ENCODE measurements around the gene USP7. TPM values are rescaled to one million over a fixed set of nuclear protein-coding genes. Genes with fewer than 3 reads are reported as not detected.

The USP7 gene
- polyA plus RNA-seq, 1 donor (not counting 4 experiments of a cell fraction or from before 2014, with no cell fraction given): 63.4 TPM

GRCh38 chr16:8957063-8957397 is 6.7 kb downstream of the USP7 start:
- dilution Hi-C loops (cut with MboI; ENCODE audit: extremely low pct_ligation_motif_present, low sequenced_read_pairs): no loop called here
- H3K27ac ChIP-seq (ENCODE audit: control insufficient read depth, insufficient read depth, low read length): no peak overlapping the region

GRCh38 chr16:8956265-8957062 is 7.2 kb downstream of the USP7 start:
- H3K4me3 ChIP-seq (ENCODE audit: control insufficient read depth in 2 of 3, extremely low read depth in 1 of 3, insufficient read depth in 2 of 3, low read depth in 1 of 3, low read length in 3 of 3): no peak overlapping the region
- peaks cover 95% of the 10 kb centered on the region for H3K79me2 ChIP-seq (ENCODE audit: control insufficient read depth, insufficient read depth, low read length)
- H2AFZ ChIP-seq (ENCODE audit: control insufficient read depth, low read length): no peak overlapping the region
- no peaks in the 10 kb centered on the region for H3K9me3 ChIP-seq (ENCODE audit: control insufficient read depth, low read depth, low read length)
- TF ChIP-seq CTCF (optimal IDR thresholded peaks at IDR 0.05 in 1 of 3, IDR thresholded peaks at IDR 0.05 in 1 of 3, conservative IDR thresholded peaks at IDR 0.05 in 1 of 3; ENCODE audit: extremely low read depth in 1 of 3, insufficient read depth in 2 of 3, low read length in 3 of 3): no peak
- no peak for TF ChIP-seq EZH2 (IDR thresholded peaks at IDR 0.05; ENCODE audit: low read length)
- H3K9ac ChIP-seq (ENCODE audit: control insufficient read depth, extremely low read depth, insufficient read depth, low read length): no peak overlapping the region
- H3K9me1 ChIP-seq (ENCODE audit: control insufficient read depth, extremely low read depth, insufficient read depth, low read length): peaks cover 14% of the 10 kb centered on the region
- H3K27ac ChIP-seq (ENCODE audit: control insufficient read depth, insufficient read depth, low read length): no peak overlapping the region
- FAIRE-seq: no peak
- H3K4me1 ChIP-seq (ENCODE audit: control insufficient read depth, extremely low read depth, insufficient read depth, low read length): peaks cover 42% of the 10 kb centered on the region
- H3K36me3 ChIP-seq (ENCODE audit: control insufficient read depth in 2 of 2, extremely low read depth in 1 of 2, insufficient read depth in 2 of 2, low read length in 2 of 2): no peaks in the 10 kb centered on the region
- no peak overlapping the region for H3K4me2 ChIP-seq (ENCODE audit: control insufficient read depth, extremely low read depth, insufficient read depth, low read depth, low read length)
- dilution Hi-C loops (cut with MboI; ENCODE audit: extremely low pct_ligation_motif_present, low sequenced_read_pairs): no loop called here
- H4K20me1 ChIP-seq (ENCODE audit: control insufficient read depth, extremely low read depth, insufficient read depth, low read length): peaks cover 60% of the 10 kb centered on the region
- no peaks in the 10 kb centered on the region for H3K27me3 ChIP-seq (ENCODE audit: control insufficient read depth, extremely low read depth, insufficient read depth, low read length)
- DNase-seq (ENCODE audit: low read depth, low spot score): no peak

More at GRCh38 chr16:8957063-8957397, 6.7 kb downstream of the USP7 start:
- no peak for DNase-seq (ENCODE audit: low read depth, low spot score)
- no peak overlapping the region for H3K4me3 ChIP-seq (ENCODE audit: control insufficient read depth in 2 of 3, extremely low read depth in 1 of 3, insufficient read depth in 2 of 3, low read depth in 1 of 3, low read length in 3 of 3)
- H3K36me3 ChIP-seq (ENCODE audit: control insufficient read depth in 2 of 2, extremely low read depth in 1 of 2, insufficient read depth in 2 of 2, low read length in 2 of 2): peaks cover 0 to under 1% of the 10 kb centered on the region in 2 experiments
- H3K79me2 ChIP-seq (ENCODE audit: control insufficient read depth, insufficient read depth, low read length): peaks cover 95% of the 10 kb centered on the region
- H3K27me3 ChIP-seq (ENCODE audit: control insufficient read depth, extremely low read depth, insufficient read depth, low read length): no peaks in the 10 kb centered on the region
- TF ChIP-seq CTCF (optimal IDR thresholded peaks at IDR 0.05 in 1 of 3, IDR thresholded peaks at IDR 0.05 in 1 of 3, conservative IDR thresholded peaks at IDR 0.05 in 1 of 3; ENCODE audit: extremely low read depth in 1 of 3, insufficient read depth in 2 of 3, low read length in 3 of 3) (no peak), EZH2 (IDR thresholded peaks at IDR 0.05; ENCODE audit: low read length) (no peak)
- H3K9me1 ChIP-seq (ENCODE audit: control insufficient read depth, extremely low read depth, insufficient read depth, low read length): peaks cover 14% of the 10 kb centered on the region
- H3K4me2 ChIP-seq (ENCODE audit: control insufficient read depth, extremely low read depth, insufficient read depth, low read depth, low read length): no peak overlapping the region
- H4K20me1 ChIP-seq (ENCODE audit: control insufficient read depth, extremely low read depth, insufficient read depth, low read length): peaks cover 60% of the 10 kb centered on the region
- no peak for FAIRE-seq
- no peaks in the 10 kb centered on the region for H3K9me3 ChIP-seq (ENCODE audit: control insufficient read depth, low read depth, low read length)
- no peak overlapping the region for H2AFZ ChIP-seq (ENCODE audit: control insufficient read depth, low read length)
- no peak overlapping the region for H3K9ac ChIP-seq (ENCODE audit: control insufficient read depth, extremely low read depth, insufficient read depth, low read length)
- H3K4me1 ChIP-seq (ENCODE audit: control insufficient read depth, extremely low read depth, insufficient read depth, low read length): peaks cover 47% of the 10 kb centered on the region
